ENCODE measurements around the gene TP73. TPM values are rescaled to one million over a fixed set of nuclear protein-coding genes. Genes with fewer than 3 reads are reported as not detected.

The TP73 gene
- total RNA-seq, 3 donors from 2014 or later (not counting 1 experiment from before 2014, with no cell fraction given), result 0.28 to 0.50 (median 0.39) TPM

DNA sequence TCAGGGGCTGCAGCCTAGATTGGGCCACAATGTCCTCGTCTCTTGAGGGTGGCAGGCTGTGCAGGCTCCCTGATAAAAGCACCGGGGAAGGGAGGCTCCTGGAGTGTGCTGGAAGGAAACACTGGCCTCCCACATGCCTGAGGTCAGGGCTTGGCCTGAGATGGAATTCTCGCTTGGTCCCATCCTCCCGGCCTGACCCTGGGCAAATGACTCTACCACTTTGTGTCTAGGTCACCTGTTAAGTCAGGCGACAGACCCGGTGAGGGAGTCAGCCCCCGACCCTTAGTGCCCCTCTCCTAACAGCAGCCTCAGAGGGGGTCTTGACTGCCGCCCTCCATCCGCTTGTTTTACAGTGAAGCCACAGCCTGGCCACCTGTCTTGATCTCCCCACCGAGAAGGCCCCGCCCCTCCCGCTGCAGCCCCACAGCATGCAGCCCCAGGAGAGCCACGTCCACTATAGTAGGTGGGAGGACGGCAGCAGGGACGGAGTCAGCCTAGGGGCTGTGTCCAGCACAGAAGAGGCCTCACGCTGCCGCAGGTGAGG, 122.7 kb downstream of the TP73 start:
- no peak for DNase-seq
- peaks cover 3% of the 10 kb centered on the region for H3K36me3 Mint-ChIP-seq
- no peaks in the 10 kb centered on the region for H3K27me3 ChIP-seq (ENCODE audit: control insufficient read depth, insufficient read depth, low read length)
- peak overlapping the region in 1 of 2 donors; percentile 27 for H3K27ac Mint-ChIP-seq
- no peak overlapping the region for H3K4me3 ChIP-seq (ENCODE audit: low read length)
- TF ChIP-seq, protein P1, sequence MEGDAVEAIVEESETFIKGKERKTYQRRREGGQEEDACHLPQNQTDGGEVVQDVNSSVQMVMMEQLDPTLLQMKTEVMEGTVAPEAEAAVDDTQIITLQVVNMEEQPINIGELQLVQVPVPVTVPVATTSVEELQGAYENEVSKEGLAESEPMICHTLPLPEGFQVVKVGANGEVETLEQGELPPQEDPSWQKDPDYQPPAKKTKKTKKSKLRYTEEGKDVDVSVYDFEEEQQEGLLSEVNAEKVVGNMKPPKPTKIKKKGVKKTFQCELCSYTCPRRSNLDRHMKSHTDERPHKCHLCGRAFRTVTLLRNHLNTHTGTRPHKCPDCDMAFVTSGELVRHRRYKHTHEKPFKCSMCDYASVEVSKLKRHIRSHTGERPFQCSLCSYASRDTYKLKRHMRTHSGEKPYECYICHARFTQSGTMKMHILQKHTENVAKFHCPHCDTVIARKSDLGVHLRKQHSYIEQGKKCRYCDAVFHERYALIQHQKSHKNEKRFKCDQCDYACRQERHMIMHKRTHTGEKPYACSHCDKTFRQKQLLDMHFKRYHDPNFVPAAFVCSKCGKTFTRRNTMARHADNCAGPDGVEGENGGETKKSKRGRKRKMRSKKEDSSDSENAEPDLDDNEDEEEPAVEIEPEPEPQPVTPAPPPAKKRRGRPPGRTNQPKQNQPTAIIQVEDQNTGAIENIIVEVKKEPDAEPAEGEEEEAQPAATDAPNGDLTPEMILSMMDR (IDR thresholded peaks at IDR 0.05), result no peak
- H3K36me3 ChIP-seq (ENCODE audit: control insufficient read depth, insufficient read depth, low read length), result peaks cover 10% of the 10 kb centered on the region
- 57% methylated on average over 17 of the region's 17 CpGs for WGBS (ENCODE audit: insufficient coverage)
- H3K4me1 ChIP-seq (ENCODE audit: control insufficient read depth, insufficient read depth, low read length), result peaks cover 31% of the 10 kb centered on the region
- H3K4me1 Mint-ChIP-seq, result peaks cover 0 to 16% of the 10 kb centered on the region in 2 donors
- H3K4me3 Mint-ChIP-seq, result no peak overlapping the region
- intact Hi-C loops (cut with micrococcal nuclease), result loop anchor here (5.0 kb wide), 1 partner anchor 127 kb away; the partner anchor contains the start of gene C1orf174
- H3K27me3 Mint-ChIP-seq (ENCODE audit: low read depth in 2 of 2), result no peaks in the 10 kb centered on the region
- no peaks in the 10 kb centered on the region for H3K9me3 ChIP-seq (ENCODE audit: control insufficient read depth, insufficient read depth, low read length)
- no peaks in the 10 kb centered on the region for H3K9me3 Mint-ChIP-seq
- ATAC-seq, result no peak
- H3K27ac ChIP-seq (ENCODE audit: low read length), result no peak overlapping the region

DNA sequence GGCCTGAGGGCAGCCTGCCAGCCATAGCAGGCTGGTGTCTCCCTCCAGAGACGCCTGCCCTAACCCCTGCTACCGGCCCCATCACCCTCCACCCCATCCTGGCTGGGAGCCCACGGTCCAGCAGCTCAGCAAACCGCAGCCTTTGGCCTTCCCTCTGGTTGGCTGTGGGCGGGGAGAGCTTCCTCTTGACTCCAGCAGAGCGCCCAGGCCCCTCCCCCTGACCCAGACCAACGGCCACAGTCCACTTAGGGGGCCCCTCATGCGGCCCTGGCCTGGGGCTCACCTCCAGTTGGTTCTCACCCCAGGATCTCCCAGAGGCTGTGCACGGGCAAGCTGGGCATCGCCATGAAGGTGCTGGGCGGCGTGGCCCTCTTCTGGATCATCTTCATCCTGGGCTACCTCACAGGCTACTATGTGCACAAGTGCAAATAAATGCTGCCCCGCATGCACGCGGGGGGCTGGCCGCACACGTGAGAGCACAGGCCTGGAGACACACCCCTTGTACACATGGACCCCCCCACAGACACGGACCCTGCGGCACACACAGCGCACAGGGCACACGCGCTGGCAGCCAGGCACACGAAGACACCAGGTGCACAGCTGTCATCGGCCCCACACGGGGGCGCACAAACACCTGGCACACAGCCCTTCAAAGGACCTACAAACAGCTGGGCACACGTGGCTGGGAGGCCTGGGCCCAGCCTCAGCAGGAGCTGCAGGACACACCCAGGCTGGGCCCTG, 123.3 kb downstream of the TP73 start:
- Mint-ChIP-seq H3K4me3 (no peak overlapping the region), H3K9me3 (no peaks in the 10 kb centered on the region), H3K27ac (peak overlapping the region in 1 of 2 donors; percentile 27), H3K36me3 (peaks cover 7% of the 10 kb centered on the region), H3K27me3 (ENCODE audit: low read depth in 2 of 2) (no peaks in the 10 kb centered on the region), H3K4me1 (peaks cover 0 to 14% of the 10 kb centered on the region in 2 donors)
- intact Hi-C loops (cut with micrococcal nuclease), result no loop called here
- Histone ChIP-seq H3K4me1 (ENCODE audit: control insufficient read depth, insufficient read depth, low read length) (peaks cover 31% of the 10 kb centered on the region), H3K27me3 (ENCODE audit: control insufficient read depth, insufficient read depth, low read length) (no peaks in the 10 kb centered on the region), H3K36me3 (ENCODE audit: control insufficient read depth, insufficient read depth, low read length) (peaks cover 17% of the 10 kb centered on the region), H3K4me3 (ENCODE audit: low read length) (no peak overlapping the region), H3K9me3 (ENCODE audit: control insufficient read depth, insufficient read depth, low read length) (no peaks in the 10 kb centered on the region), H3K27ac (ENCODE audit: low read length) (no peak overlapping the region)
- 31% methylated on average over 27 of the region's 27 CpGs for WGBS (ENCODE audit: insufficient coverage)
- ATAC-seq, result no peak
- DNase-seq, result peak in 1 of 2 donors; percentile 78
- TF ChIP-seq, protein P1 (IDR thresholded peaks at IDR 0.05), result no peak

DNA sequence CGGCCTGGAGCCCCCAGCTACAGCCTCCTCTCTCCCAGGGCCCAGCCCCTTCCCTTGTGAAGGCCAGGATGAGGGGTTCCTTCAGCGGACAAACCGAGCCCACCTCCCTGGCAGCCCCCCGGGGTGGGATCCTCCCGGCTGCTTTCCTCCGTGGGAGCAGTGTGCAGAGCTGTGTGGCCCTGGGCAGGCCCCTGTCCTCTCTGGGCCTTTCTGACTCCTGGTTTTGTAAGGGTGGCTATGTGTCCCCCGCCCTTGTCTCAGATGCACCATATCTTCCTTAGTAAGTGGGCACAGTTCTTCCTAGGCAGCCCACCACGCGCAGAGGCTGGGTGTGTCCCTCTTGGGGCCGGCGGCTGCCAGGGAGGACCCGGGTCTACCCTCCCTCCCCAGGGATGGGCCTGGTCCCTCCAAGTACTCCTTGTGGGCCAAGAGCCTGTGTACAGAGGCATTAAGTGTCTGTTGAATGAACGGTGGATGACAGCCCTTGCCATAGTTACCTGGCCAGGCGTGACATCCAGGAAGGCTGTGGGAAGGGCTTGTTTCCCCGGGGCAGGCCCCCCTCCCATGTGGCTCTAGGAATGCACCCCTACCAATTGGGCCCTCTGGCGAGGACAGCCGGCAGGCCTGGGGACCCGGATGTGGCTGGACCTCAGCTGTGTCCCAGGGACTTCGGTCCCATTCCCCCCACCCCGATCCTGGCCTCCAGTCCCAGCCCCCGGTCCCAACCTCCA, 124.1 kb downstream of the TP73 start:
- H3K27ac ChIP-seq (ENCODE audit: low read length), result no peak overlapping the region

More for the DNA sequence above, 124.1 kb downstream of the TP73 start:
- Mint-ChIP-seq H3K27me3 (ENCODE audit: low read depth in 2 of 2) (no peaks in the 10 kb centered on the region), H3K9me3 (no peaks in the 10 kb centered on the region), H3K27ac (no peak overlapping the region), H3K36me3 (peaks cover 7% of the 10 kb centered on the region), H3K4me1 (peaks cover 0 to 12% of the 10 kb centered on the region in 2 donors), H3K4me3 (no peak overlapping the region)
- no peak overlapping the region for H3K4me3 ChIP-seq (ENCODE audit: low read length)
- no peaks in the 10 kb centered on the region for H3K27me3 ChIP-seq (ENCODE audit: control insufficient read depth, insufficient read depth, low read length)
- TF ChIP-seq, protein P1 (IDR thresholded peaks at IDR 0.05), result no peak
- H3K36me3 ChIP-seq (ENCODE audit: control insufficient read depth, insufficient read depth, low read length), result peaks cover 21% of the 10 kb centered on the region
- ATAC-seq, result no peak
- DNase-seq, result no peak
- 88% methylated on average over 21 of the region's 21 CpGs for WGBS (ENCODE audit: insufficient coverage)
- peaks cover 28% of the 10 kb centered on the region for H3K4me1 ChIP-seq (ENCODE audit: control insufficient read depth, insufficient read depth, low read length)
- H3K9me3 ChIP-seq (ENCODE audit: control insufficient read depth, insufficient read depth, low read length), result no peaks in the 10 kb centered on the region
- intact Hi-C loops (cut with micrococcal nuclease), result no loop called here

All from natural killer cell (primary cell).